Measurements from ENCODE around the gene KCNG2. TPM values are rescaled to one million over a fixed set of nuclear protein-coding genes. Genes with fewer than 3 reads are reported as not detected.

Gene KCNG2
- total RNA-seq, 1 experiment from 2014 or later: not detected

GRCh38 chr18:79871026-79871390, 73.3 kb downstream of the KCNG2 start:
- no peak overlapping the region for H3K27ac ChIP-seq
- no peaks in the 10 kb centered on the region for H3K9me3 ChIP-seq (ENCODE audit: insufficient read depth, low read depth)

GRCh38 chr18:79871481-79872091, 73.8 kb downstream of the KCNG2 start:
- ChIA-PET POLR2A (ENCODE audit: unreplicated experiment) (no interaction called here), CTCF (no interaction called here)
- no peak for DNase-seq
- Histone ChIP-seq H3K9me2 (ENCODE audit: insufficient read depth) (no peaks in the 10 kb centered on the region), H4K20me1 (ENCODE audit: insufficient read depth) (no peaks in the 10 kb centered on the region), H2AFZ (no peak overlapping the region), H3K27ac (no peak overlapping the region), H3K36me3 (ENCODE audit: low read depth) (no peaks in the 10 kb centered on the region), H3K27me3 (ENCODE audit: insufficient read depth, low read depth) (peaks cover 79% of the 10 kb centered on the region), H3K79me2 (ENCODE audit: low read depth) (no peaks in the 10 kb centered on the region), H3K4me1 (replicated peaks; ENCODE audit: insufficient read depth) (no peaks in the 10 kb centered on the region), H3K4me2 (no peak overlapping the region), H3K4me3 (no peak overlapping the region), H3F3A (ENCODE audit: insufficient read depth, low read depth) (no peaks in the 10 kb centered on the region), H3K9me3 (ENCODE audit: insufficient read depth, low read depth) (no peaks in the 10 kb centered on the region)
- TF ChIP-seq CTCF (conservative IDR thresholded peaks at IDR 0.05): no peak
- TF ChIP-seq EZH2 (IDR thresholded peaks at IDR 0.05; ENCODE audit: low read depth): no peak
- no TSS peak for BruUV-seq (replicated peaks)
- intact Hi-C loops (cut with micrococcal nuclease; ENCODE audit: unreplicated experiment): no loop called here

More at GRCh38 chr18:79871026-79871390, 73.3 kb downstream of the KCNG2 start:
- no TSS peak for BruUV-seq (replicated peaks)
- Histone ChIP-seq H3K4me2 (no peak overlapping the region), H3F3A (ENCODE audit: insufficient read depth, low read depth) (no peaks in the 10 kb centered on the region), H3K79me2 (ENCODE audit: low read depth) (no peaks in the 10 kb centered on the region), H3K4me1 (replicated peaks; ENCODE audit: insufficient read depth) (no peaks in the 10 kb centered on the region), H3K9me2 (ENCODE audit: insufficient read depth) (no peaks in the 10 kb centered on the region), H4K20me1 (ENCODE audit: insufficient read depth) (no peaks in the 10 kb centered on the region), H2AFZ (no peak overlapping the region), H3K4me3 (no peak overlapping the region), H3K36me3 (ENCODE audit: low read depth) (no peaks in the 10 kb centered on the region), H3K27me3 (ENCODE audit: insufficient read depth, low read depth) (peaks cover 77% of the 10 kb centered on the region)
- ChIA-PET CTCF (no interaction called here), POLR2A (ENCODE audit: unreplicated experiment) (no interaction called here)
- DNase-seq: no peak
- TF ChIP-seq CTCF (conservative IDR thresholded peaks at IDR 0.05): no peak
- TF ChIP-seq EZH2 (IDR thresholded peaks at IDR 0.05; ENCODE audit: low read depth): no peak
- intact Hi-C loops (cut with micrococcal nuclease; ENCODE audit: unreplicated experiment): no loop called here

- no peak overlapping the region for H3K4me3 ChIP-seq
- H3K36me3 ChIP-seq (ENCODE audit: low read depth): no peaks in the 10 kb centered on the region
- H3K79me2 ChIP-seq (ENCODE audit: low read depth): no peaks in the 10 kb centered on the region
- ChIA-PET CTCF (no interaction called here), POLR2A (ENCODE audit: unreplicated experiment) (no interaction called here)
- TF ChIP-seq CTCF (conservative IDR thresholded peaks at IDR 0.05) (no peak), EZH2 (IDR thresholded peaks at IDR 0.05; ENCODE audit: low read depth) (no peak)
- no TSS peak for BruUV-seq (replicated peaks)
- no peak overlapping the region for H3K4me2 ChIP-seq
- no peak overlapping the region for H3K27ac ChIP-seq
- DNase-seq: no peak
- H2AFZ ChIP-seq: no peak overlapping the region
- no peaks in the 10 kb centered on the region for H3F3A ChIP-seq (ENCODE audit: insufficient read depth, low read depth)
- no peaks in the 10 kb centered on the region for H4K20me1 ChIP-seq (ENCODE audit: insufficient read depth)
- H3K9me2 ChIP-seq (ENCODE audit: insufficient read depth): no peaks in the 10 kb centered on the region
- no peaks in the 10 kb centered on the region for H3K4me1 ChIP-seq (replicated peaks; ENCODE audit: insufficient read depth)
- peaks cover 79% of the 10 kb centered on the region for H3K27me3 ChIP-seq (ENCODE audit: insufficient read depth, low read depth)
- H3K9me3 ChIP-seq (ENCODE audit: insufficient read depth, low read depth): no peaks in the 10 kb centered on the region
- intact Hi-C loops (cut with micrococcal nuclease; ENCODE audit: unreplicated experiment): no loop called here
Observed at GRCh38 chr18:79872527-79873444, 75.0 kb downstream of the KCNG2 start.
